ENCODE measurements around the gene APOBEC3H.
"Not testable (repeated sequence)": the region's sequence is repeated elsewhere in the genome, so short reads cannot be mapped to it uniquely, and the experiment has no call there.

The APOBEC3H gene

GRCh38 chr22:39097098-39098020 is at the start of gene APOBEC3H:
APOBEC3H (plus strand) TSS chr22:39097244; CDS start chr22:39100279, 3,035 bp downstream.
- no peak for DNase-seq

- not testable (repeated sequence) for DNase-seq
These were observed 47.6 kb upstream of the APOBEC3H start for GRCh38 chr22:39049486-39049885.

DNA sequence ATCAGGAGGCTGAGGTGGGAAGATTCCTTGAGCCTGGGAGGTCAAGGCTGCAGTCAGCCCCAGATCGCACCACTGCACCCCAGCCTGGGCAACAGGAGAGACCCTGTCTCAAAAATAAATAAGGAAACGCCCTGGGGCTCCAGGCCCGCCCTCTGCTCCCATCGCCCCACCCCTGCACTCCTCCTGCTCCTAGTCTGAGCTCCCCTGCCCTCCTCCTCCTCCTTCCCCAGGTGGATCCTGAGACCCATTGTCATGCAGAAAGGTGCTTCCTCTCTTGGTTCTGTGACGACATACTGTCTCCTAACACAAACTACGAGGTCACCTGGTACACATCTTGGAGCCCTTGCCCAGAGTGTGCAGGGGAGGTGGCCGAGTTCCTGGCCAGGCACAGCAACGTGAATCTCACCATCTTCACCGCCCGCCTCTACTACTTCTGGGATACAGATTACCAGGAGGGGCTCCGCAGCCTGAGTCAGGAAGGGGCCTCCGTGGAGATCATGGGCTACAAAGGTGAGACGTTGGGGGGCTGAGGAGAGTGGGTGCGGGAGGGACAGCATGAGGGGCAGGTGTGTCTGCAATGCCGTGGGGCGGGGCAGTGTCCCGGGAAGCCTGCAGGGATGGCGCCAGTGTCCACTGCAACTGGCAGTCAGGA is 45.1 kb upstream of the APOBEC3H start:
- DNase-seq: not testable (repeated sequence)

DNA sequence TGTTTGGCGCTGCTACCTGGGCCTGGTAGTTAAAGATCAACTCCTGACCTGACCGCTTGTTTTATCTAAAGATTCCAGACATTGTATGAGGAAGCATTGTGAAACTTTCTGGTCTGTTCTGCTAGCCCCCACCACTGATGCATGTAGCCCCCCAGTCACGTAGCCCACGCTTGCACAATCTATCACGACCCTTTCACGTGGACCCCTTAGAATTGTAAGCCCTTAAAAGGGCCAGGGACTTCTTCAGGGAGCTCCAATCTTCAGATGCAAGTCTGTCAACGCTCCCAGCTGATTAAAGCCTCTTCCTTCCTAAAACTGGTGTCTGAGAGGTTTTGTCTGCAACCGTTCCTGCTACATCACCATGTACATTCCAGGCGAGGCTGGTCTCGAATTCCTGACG is 41.4 kb upstream of the APOBEC3H start:
- DNase-seq: no peak

- not testable (repeated sequence) for DNase-seq
These were observed 35.8 kb upstream of the APOBEC3H start for GRCh38 chr22:39061290-39061689.

DNA sequence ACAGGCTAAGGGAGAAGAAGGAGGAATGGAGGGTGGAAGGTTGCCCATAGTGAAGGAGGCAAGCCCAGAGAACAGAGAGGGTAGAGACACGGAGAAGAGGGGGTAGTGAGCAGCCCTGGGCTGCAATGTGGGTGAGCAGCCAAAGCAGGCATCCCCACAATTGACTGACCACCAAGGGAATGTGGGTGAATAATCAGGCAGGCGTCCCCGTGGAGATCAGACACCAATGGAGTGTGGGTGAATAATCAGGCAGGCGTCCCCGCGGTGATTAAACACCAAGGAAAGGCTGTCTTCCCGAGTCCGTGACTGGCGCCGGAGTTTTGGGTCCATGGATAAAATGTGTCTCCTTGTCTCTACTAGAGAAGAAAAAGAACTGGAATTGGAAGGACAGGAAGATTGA is 35.1 kb upstream of the APOBEC3H start:
- peak; percentile 24 for DNase-seq

GRCh38 chr22:39063904-39064303 is 33.1 kb upstream of the APOBEC3H start:
- DNase-seq: not testable (repeated sequence)

DNA sequence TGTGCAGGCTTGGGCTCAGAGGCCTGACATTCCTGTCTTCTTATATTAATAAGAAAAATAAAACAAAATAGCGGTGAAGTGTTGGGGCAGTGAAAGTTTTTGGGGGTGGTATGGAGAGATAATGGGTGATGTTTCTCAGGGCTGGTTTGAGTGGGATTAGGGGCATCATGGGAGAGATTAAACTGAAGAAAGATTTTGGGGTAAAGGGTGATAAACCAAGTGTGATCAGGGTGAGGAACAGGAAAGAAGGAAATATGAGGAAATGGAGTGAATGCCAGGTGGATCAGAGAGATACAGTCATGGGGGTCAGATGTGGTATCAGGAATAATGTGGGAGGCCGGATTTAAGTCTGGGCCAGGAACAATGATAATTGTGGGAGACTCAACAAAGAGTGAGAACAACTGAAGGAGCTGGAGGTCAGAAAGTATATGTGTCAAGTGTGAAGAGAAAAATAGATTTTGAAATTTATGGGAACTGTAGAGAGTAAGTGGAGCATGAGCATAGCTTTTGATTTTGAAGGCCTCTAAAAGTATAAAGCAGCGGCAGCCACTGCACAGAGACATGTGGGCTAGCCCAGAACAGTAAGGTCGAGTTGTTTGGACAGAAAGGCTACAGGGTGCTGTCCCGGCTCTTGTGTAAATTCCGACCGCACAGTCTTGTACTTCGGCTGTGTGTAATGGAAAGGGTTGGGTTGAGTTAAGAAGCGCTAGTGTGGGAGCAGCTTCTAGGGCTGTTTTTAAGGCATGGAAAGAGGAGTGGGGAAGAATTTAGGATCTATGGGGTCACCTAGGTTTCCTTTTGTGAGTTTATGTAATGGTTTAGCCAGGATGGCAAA is 30.4 kb upstream of the APOBEC3H start:
- not testable (repeated sequence) for DNase-seq

DNA sequence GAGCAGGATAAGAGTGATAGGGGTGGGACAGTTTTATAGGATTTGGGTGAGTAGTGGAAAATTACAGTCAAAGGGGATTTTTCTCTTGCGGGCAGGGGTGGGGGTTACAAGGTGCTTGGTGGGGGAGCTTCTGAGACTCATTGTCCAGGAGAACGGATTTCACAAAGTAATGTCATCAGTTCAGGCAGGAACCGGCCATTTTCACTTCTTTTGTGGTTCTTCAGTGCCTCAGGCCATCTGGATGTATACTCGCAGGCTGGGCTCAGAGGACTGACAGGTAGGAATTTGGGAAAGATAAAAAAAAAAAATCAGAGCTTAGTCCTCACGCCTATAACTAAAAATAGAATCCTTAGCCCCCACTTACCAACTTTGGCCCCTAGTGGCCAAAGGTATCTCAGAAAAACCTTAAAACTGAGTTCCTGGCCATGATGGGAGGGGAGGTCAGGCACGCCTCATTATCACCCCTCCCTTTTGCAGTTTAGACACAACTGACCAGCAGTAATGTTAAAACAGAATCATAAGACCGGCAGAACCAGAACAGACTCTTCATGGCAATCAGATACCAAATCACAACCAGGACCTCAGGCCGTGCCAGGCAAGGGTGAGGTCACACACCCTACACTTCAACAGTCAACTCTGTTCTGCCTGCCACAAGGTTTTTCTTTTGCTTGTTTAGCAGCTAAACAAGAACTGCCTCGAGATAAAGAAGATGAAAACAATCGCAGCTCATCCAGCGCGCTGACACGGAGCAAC is 28.8 kb upstream of the APOBEC3H start:
- no peak for DNase-seq

DNA sequence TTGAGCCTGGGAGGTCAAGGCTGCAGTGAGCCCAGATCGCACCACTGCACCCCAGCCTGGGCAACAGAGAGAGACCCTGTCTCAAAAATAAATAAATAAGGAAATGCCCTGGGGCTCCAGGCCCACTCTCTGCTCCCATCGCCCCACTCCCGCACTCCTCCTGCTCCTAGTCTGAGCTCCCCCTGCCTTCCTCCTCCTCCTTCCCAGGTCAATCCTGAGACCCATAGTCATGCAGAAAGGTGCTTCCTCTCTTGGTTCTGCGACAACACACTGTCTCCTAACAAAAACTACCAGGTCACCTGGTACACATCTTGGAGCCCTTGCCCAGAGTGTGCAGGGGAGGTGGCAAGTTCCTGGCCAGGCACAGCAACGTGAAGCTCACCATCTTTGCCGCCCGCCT is 26.9 kb upstream of the APOBEC3H start:
- no peak for DNase-seq

- DNase-seq: not testable (repeated sequence)
These were observed 24.5 kb upstream of the APOBEC3H start for GRCh38 chr22:39072581-39072981.

GRCh38 chr22:39073981-39074380 is 23.1 kb upstream of the APOBEC3H start:
- DNase-seq: no peak

DNA sequence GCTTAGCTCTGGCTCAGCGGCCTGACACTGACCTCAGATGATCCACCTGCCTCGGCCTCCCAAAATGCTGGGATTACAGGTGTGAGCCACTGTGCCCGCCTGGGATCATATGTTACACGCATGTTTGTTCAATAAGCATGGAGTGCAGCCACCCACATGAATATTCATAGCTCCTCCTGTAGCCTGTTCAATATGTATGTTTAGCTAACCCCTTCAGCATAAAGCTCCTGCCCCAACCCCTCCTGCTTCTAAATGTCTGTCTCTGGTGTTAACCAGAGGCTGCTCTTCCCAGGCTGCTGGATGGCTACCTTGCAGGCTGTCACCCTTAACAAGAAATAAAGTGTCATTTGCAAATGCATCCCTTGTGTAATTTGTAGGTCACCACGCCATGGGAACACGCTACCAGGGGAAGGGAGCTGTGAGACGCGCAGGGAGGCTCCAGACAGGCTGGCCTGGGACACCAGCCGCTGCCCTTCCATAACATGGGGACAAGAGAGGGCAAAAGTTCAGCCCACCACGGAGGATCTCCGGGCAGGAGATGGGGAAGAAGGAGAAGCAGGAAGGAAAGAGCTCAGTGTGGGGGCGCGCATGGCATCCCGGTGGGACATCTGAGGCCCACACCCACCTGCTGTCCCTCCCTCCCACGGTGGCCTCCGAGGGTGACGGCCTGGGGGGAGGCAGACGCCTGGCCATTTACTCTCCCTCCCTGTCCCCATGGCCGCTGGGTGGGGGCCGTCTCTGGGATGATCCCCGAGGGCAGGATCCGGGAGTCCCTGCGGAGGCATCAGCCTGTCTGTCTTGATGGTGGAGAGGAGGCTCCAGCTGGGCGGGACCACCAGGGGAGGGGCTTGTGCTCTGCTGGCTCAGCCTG is 20.7 kb upstream of the APOBEC3H start:
- DNase-seq: not testable (repeated sequence)

GRCh38 chr22:39077026-39077840 is 19.8 kb upstream of the APOBEC3H start, which contains the start of gene APOBEC3G:
APOBEC3G (plus strand) TSS chr22:39077275; CDS start chr22:39077362, 87 bp downstream.
- peak; percentile 62 for DNase-seq

DNA sequence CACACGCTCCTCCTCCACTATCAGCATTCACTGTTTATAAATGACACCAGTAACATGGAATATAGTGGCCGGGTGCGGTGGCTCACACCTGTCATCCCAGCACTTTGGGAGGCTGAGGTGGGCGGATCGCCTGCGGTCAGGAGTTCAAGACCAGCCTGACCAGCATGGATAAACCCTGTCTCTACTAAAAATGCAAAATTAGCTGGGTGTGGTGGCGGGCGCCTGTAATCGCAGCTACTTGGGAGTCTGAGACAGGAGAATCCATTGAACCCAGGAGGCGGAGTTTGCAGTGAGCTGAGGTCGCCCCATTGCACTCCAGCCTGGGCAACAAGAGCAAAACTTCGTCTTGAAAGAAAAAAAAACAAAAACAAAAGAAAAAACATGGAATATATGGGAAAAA is 19.1 kb upstream of the APOBEC3H start:
- DNase-seq: not testable (repeated sequence)

DNA sequence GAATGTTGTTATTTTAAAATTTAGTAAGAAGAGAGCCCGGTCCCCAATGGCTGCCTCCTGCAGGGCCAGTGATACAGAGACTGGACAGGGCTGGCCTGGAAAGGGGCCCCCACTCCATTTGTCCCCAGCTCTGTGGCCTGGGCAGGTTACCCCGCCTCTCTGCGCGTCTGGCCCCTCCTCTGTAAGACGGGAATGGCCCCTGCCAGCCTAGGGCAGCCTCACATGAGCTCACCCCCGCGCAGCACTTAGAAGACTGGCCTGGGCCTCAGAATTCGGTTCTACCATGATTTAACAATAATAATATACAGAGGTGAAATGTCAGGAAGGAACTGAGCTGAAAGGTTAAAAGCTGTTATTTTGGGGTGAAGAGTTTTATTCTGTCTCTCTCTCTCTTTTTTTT is 18.7 kb upstream of the APOBEC3H start:
- DNase-seq: no peak

DNA sequence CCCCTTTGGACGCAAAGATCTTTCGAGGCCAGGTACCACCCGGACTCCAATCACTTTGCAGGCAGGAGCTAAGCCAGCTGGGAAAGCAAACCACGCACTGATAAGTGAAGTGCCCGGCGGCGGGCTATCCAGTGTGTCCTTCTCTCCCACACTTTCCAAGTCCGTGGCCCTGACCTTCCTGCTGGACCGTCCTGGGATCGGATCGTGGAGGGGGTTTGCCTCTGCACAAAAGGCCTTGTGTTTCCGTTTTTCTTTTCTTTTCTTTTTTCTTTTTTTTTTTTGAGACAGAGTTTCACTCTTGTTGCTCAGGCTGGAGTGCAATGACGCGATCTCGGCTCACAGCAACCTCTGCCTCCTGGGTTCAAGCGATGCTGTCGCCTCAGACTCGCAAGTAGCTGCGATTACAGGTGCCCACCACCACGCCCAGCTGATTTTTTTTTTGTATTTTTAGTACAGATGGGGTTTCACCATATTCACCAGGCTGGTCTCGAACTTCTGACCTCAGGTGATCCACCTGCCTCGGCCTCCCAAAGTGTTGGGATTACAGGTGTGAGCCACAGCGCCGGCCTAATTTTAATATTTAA is 17.9 kb upstream of the APOBEC3H start:
- DNase-seq: not testable (repeated sequence)

- no peak for DNase-seq
These were observed 16.8 kb upstream of the APOBEC3H start for GRCh38 chr22:39080052-39080762.

- DNase-seq: no peak
These were observed 16.0 kb upstream of the APOBEC3H start for GRCh38 chr22:39081016-39081415.
